Activated B cell treated with CpG ODN at 0.5 μM for 24 hours (primary cell): ENCODE results near the gene RAB43. TPM values are rescaled to one million over a fixed set of nuclear protein-coding genes. Genes with fewer than 3 reads are reported as not detected.
"Not testable (repeated sequence)": the region's sequence is repeated elsewhere in the genome, so short reads cannot be mapped to it uniquely, and the experiment has no call there.

Experiments used
- ATAC-seq: fragments of 200-7000 bp; cut with Tn5 transposase; one replicate; pipeline ENCODE4 v1.10.0; 2021; ENCODE audit warnings: low read depth, mild to moderate bottlenecking, moderate library complexity
- CTCF ChIA-PET: fragments of 350-600 bp; sonication (Branson Sonifier 250); formaldehyde crosslinking; loops from one replicate; lab custom pipeline; 2021; ENCODE audit warnings: antibody characterized with exemption; lab: Charles Lee
- POLR2A ChIA-PET: fragments of 350-600 bp; sonication (Branson Sonifier 250); formaldehyde crosslinking; loops from one replicate; lab custom pipeline; 2021; ENCODE audit warnings: antibody characterized with exemption; lab: Charles Lee
- DNase-seq: peaks from one replicate; pipeline ENCODE4 v3.0.0; 2022
- H3K27ac Mint-ChIP-seq: one replicate; pipeline ENCODE4 v1.8.0; 2020; ENCODE audit warnings: mixed read lengths
- H3K27me3 Mint-ChIP-seq: one replicate; pipeline ENCODE4 v1.8.0; 2021; ENCODE audit warnings: mixed read lengths
- H3K36me3 Mint-ChIP-seq: one replicate; pipeline ENCODE4 v1.8.0; 2021; ENCODE audit warnings: low read depth, mixed read lengths
- H3K4me1 Mint-ChIP-seq: one replicate; pipeline ENCODE4 v1.8.0; 2021; ENCODE audit warnings: mixed read lengths
- H3K4me3 Mint-ChIP-seq: one replicate; pipeline ENCODE4 v1.8.0; 2020; ENCODE audit warnings: mild to moderate bottlenecking, mixed read lengths
- H3K9me3 Mint-ChIP-seq: one replicate; pipeline ENCODE4 v1.8.0; 2020; ENCODE audit warnings: mixed read lengths
- CTCF ChIP-seq: fragments of 200-600 bp; IDR thresholded peaks from one replicate; pipeline ENCODE4 v1.8.0; 2022; ENCODE audit warnings: antibody characterized with exemption, mild to moderate bottlenecking
- intact Hi-C: fragments of 100-400 bp; cut with micrococcal nuclease; formaldehyde crosslinking; loops from one replicate; pipeline ENCODE4 v1.15.1; 2024
- total RNA-seq: library from RNA; stranded (reverse); gene quantifications from 2 replicates; pipeline ENCODE4 v1.2.3, GENCODE V29; 2022

The RAB43 gene
- total RNA-seq, 1 donor from 2014 or later: 12.8 TPM

GRCh38 chr3:129116482-129116946 is 5.1 kb downstream of the RAB43 start:
- CTCF ChIA-PET: no interaction called here
- peaks cover 33% of the 10 kb centered on the region for H3K4me1 Mint-ChIP-seq

GRCh38 chr3:129114455-129114854 is 7.1 kb downstream of the RAB43 start:
- no peaks in the 10 kb centered on the region for H3K9me3 Mint-ChIP-seq
- peaks cover 21% of the 10 kb centered on the region for H3K4me1 Mint-ChIP-seq
- POLR2A ChIA-PET: no interaction called here
- DNase-seq (no peak), ATAC-seq (no peak)
- no peak overlapping the region for H3K4me3 Mint-ChIP-seq
- TF ChIP-seq CTCF: no peak
- H3K27me3 Mint-ChIP-seq: no peaks in the 10 kb centered on the region
- no peak overlapping the region for H3K27ac Mint-ChIP-seq
- CTCF ChIA-PET: no interaction called here
- peaks cover 27% of the 10 kb centered on the region for H3K36me3 Mint-ChIP-seq
- intact Hi-C loops: no loop called here

More at GRCh38 chr3:129116482-129116946, 5.1 kb downstream of the RAB43 start:
- H3K4me3 Mint-ChIP-seq: no peak overlapping the region
- no peak overlapping the region for H3K27ac Mint-ChIP-seq
- peaks cover 20% of the 10 kb centered on the region for H3K36me3 Mint-ChIP-seq
- TF ChIP-seq CTCF: no peak
- intact Hi-C loops: no loop called here
- DNase-seq (no peak), ATAC-seq (no peak)
- H3K9me3 Mint-ChIP-seq: no peaks in the 10 kb centered on the region
- no peaks in the 10 kb centered on the region for H3K27me3 Mint-ChIP-seq
- POLR2A ChIA-PET: interaction anchor here (2.2 kb wide), 1 partner anchor 45 kb away, joined by 5 read pairs; no protein-coding TSS in a partner anchor

- POLR2A ChIA-PET: interaction anchor here (0.7 kb wide), 1 partner anchor 21 kb away, joined by 3 read pairs; no protein-coding TSS in a partner anchor
- no peaks in the 10 kb centered on the region for H3K9me3 Mint-ChIP-seq
- H3K4me1 Mint-ChIP-seq: peaks cover 5% of the 10 kb centered on the region
- H3K36me3 Mint-ChIP-seq: peaks cover 37% of the 10 kb centered on the region
- no peak overlapping the region for H3K4me3 Mint-ChIP-seq
- ATAC-seq: no peak
- no peak for TF ChIP-seq CTCF
- H3K27ac Mint-ChIP-seq: no peak overlapping the region
- no peaks in the 10 kb centered on the region for H3K27me3 Mint-ChIP-seq
- CTCF ChIA-PET: no interaction called here
- intact Hi-C loops: no loop called here
- no peak for DNase-seq
These were observed 9.1 kb downstream of the RAB43 start for GRCh38 chr3:129112308-129113052.

- H3K4me3 Mint-ChIP-seq, H3K27ac Mint-ChIP-seq, H3K9me3 Mint-ChIP-seq, intact Hi-C loops, DNase-seq, H3K4me1 Mint-ChIP-seq, ATAC-seq, H3K27me3 Mint-ChIP-seq, CTCF ChIA-PET: not testable (repeated sequence)
- H3K36me3 Mint-ChIP-seq: peaks cover 27% of the 10 kb centered on the region
- POLR2A ChIA-PET: interaction anchor here (0.7 kb wide), 1 partner anchor 13 kb away, joined by 3 read pairs; no protein-coding TSS in a partner anchor
These were observed 10.4 kb downstream of the RAB43 start for GRCh38 chr3:129111076-129111780.

GRCh38 chr3:129107793-129108192 is 13.8 kb downstream of the RAB43 start:
- POLR2A ChIA-PET: no interaction called here

More at GRCh38 chr3:129107793-129108192, 13.8 kb downstream of the RAB43 start:
- H3K4me3 Mint-ChIP-seq: no peak overlapping the region
- H3K4me1 Mint-ChIP-seq: no peaks in the 10 kb centered on the region
- H3K27ac Mint-ChIP-seq: no peak overlapping the region
- no peaks in the 10 kb centered on the region for H3K27me3 Mint-ChIP-seq
- peaks cover 24% of the 10 kb centered on the region for H3K36me3 Mint-ChIP-seq
- no peak for ATAC-seq
- no peaks in the 10 kb centered on the region for H3K9me3 Mint-ChIP-seq
- intact Hi-C loops: no loop called here
- no peak for DNase-seq
- TF ChIP-seq CTCF: no peak
- CTCF ChIA-PET: no interaction called here
